Right lobe of liver (tissue), 6 donors: ENCODE data around the gene SLC18A2. TPM values are rescaled to one million over a fixed set of nuclear protein-coding genes. Genes with fewer than 3 reads are reported as not detected.

Experiments
- ATAC-seq, 4 donors: fragments of 200-7000 bp; cut with Tn5 transposase; one replicate each; pipeline ENCODE4 v1.9.1; 2020; ENCODE audit warnings: mild to moderate bottlenecking in 4 of 4, moderate library complexity in 4 of 4
- DNase-seq, 3 donors: peaks; one replicate each; pipeline ENCODE4 v3.0.0-alpha.2; 2020
- H3K27ac ChIP-seq, 3 donors: fragments of 200-600 bp; one replicate each; pipeline ENCODE4 v1.8.0; 2022
- H3K27me3 ChIP-seq, 2 donors: fragments of 200-600 bp; one replicate each; pipeline ENCODE4 v1.8.0; 2022
- H3K36me3 ChIP-seq, 4 donors: fragments of 200-600 bp; sonication (generic) in 1 of 4; one replicate each; pipeline versions ENCODE4 v1.5.1 to v1.8.0; 2017 to 2022; ENCODE audit warnings: control low read depth in 1 of 4
- H3K4me1 ChIP-seq, 4 donors: fragments of 200-600 bp; sonication (generic) in 1 of 4; one replicate each; pipeline versions ENCODE4 v1.5.1 to v1.8.0; 2017 to 2022; ENCODE audit warnings: control low read depth in 1 of 4
- H3K4me3 ChIP-seq, 3 donors: fragments of 200-600 bp; one replicate each; pipeline ENCODE4 v1.8.0; 2022
- H3K9me3 ChIP-seq, 4 donors: fragments of 200-600 bp; sonication (generic) in 1 of 4; one replicate each; pipeline versions ENCODE4 v1.5.1 to v1.8.0; 2017 to 2022; ENCODE audit warnings: control low read depth in 1 of 4
- POLR2A ChIP-seq: fragments of 450-650 bp; IDR thresholded peaks from one replicate; pipeline ENCODE4 v1.6.1; 2017; ENCODE audit warnings: antibody characterized with exemption, mild to moderate bottlenecking
- WGBS: methylation state at CpG from one replicate; pipeline ENCODE4 v1.1.6; 2018; ENCODE audit warnings: low coverage, low lambda C conversion rate; ENCODE audit not compliant: insufficient coverage; ENCODE audit errors: missing lambda C conversion rate; 5-methylcytosine and 5-hydroxymethylcytosine counted together
- intact Hi-C, 2 donors: fragments of 100-400 bp; cut with DNase I; formaldehyde crosslinking; loops; one replicate each; pipeline versions ENCODE4 v1.11.2 to v1.14.1; 2022
- total RNA-seq, 6 experiments: library from RNA; depleted of rRNA in 2 of 6; stranded (reverse); fragments of >200 nt in 2 of 6; fragmentation: NEBNext Ultra II Directional in 3 of 6; extraction: Animal tissue kit (Norgen Biotek cat#: 25700) in 3 of 6; gene quantifications; one replicate each; pipeline versions ENCODE4 v1.1.0 to v1.2.4, GENCODE V29; 2016 to 2023
- TF ChIP-seq, protein P1 (sequence below), 4 donors: fragments of 200-600 bp in 3 of 4; fragments of 450-650 bp in 1 of 4; IDR thresholded peaks; one replicate each; pipeline versions ENCODE4 v1.5.1 to v1.8.0; 2016 to 2022; ENCODE audit warnings: antibody characterized with exemption in 4 of 4, mild to moderate bottlenecking in 2 of 4
- donor health status: DM: no; HTN: yes; CAD: no.
- donor health status: DM: no; HTN: no; CAD: no.
- donor health status: DM: no; HTN: no; CAD: no.
- donor health status: DM: no; HTN: yes; CAD: no.
- donor health status: DM: no; HTN: yes; CAD: no.

SLC18A2 gene
- total RNA-seq, 6 experiments from 2014 or later = 0.04 to 1.1 (median 0.20) TPM

DNA sequence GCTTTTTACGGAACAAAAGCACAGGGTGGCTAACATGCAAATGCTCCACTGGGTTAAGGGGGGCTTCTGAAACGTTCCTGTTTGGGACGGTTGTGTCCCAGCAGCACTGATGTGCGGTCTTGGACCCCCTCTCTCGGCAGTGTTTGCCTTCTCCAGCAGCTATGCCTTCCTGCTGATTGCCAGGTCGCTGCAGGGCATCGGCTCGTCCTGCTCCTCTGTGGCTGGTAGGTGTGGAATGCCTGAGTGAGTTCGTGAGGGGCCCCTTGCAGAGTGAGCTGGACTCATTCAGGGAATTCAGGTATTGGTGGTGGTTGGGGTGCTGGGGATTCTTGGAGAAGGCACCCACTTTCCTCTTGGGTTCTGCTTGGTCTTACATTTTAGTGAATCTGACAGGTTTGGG lies 13.0 kb downstream of the SLC18A2 start:
- no peaks in the 10 kb centered on the region for H3K36me3 ChIP-seq
- no peak for ATAC-seq
- H3K9me3 ChIP-seq = no peaks in the 10 kb centered on the region
- H3K27ac ChIP-seq = no peak overlapping the region
- no peaks in the 10 kb centered on the region for H3K27me3 ChIP-seq
- 60% methylated on average over 1 of the region's 9 CpGs for WGBS
- intact Hi-C loops = no loop called here
- DNase-seq = no peak
- TF ChIP-seq, protein P1, sequence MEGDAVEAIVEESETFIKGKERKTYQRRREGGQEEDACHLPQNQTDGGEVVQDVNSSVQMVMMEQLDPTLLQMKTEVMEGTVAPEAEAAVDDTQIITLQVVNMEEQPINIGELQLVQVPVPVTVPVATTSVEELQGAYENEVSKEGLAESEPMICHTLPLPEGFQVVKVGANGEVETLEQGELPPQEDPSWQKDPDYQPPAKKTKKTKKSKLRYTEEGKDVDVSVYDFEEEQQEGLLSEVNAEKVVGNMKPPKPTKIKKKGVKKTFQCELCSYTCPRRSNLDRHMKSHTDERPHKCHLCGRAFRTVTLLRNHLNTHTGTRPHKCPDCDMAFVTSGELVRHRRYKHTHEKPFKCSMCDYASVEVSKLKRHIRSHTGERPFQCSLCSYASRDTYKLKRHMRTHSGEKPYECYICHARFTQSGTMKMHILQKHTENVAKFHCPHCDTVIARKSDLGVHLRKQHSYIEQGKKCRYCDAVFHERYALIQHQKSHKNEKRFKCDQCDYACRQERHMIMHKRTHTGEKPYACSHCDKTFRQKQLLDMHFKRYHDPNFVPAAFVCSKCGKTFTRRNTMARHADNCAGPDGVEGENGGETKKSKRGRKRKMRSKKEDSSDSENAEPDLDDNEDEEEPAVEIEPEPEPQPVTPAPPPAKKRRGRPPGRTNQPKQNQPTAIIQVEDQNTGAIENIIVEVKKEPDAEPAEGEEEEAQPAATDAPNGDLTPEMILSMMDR (IDR thresholded peaks at IDR 0.05) = no peak
- TF ChIP-seq POLR2A = no peak
- no peak overlapping the region for H3K4me3 ChIP-seq
- no peaks in the 10 kb centered on the region for H3K4me1 ChIP-seq

DNA sequence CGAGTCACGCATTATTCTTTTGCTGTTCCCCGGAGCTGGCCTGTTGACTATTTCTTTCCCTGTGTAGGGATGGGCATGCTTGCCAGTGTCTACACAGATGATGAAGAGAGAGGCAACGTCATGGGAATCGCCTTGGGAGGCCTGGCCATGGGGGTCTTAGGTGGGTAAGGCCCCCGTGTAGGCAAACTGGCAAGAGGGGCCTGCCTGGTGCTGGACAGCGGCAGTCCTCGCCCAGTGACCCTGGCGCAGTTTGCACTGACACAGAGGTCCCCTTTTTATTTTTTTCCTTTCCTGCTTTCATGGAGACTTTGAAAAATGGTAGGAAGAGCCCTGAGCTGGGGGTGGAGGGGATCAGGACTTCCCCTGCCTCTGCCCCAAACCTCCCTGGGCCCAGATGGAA lies 13.4 kb downstream of the SLC18A2 start:
- intact Hi-C loops = no loop called here
- WGBS = 33% methylated on average over 3 of the region's 9 CpGs
- Histone ChIP-seq H3K27me3 (no peaks in the 10 kb centered on the region), H3K4me3 (no peak overlapping the region), H3K9me3 (no peaks in the 10 kb centered on the region), H3K36me3 (no peaks in the 10 kb centered on the region), H3K4me1 (no peaks in the 10 kb centered on the region), H3K27ac (no peak overlapping the region)
- DNase-seq = no peak
- ATAC-seq = no peak
- no peak for TF ChIP-seq POLR2A
- TF ChIP-seq, protein P1 (IDR thresholded peaks at IDR 0.05) = no peak

DNA sequence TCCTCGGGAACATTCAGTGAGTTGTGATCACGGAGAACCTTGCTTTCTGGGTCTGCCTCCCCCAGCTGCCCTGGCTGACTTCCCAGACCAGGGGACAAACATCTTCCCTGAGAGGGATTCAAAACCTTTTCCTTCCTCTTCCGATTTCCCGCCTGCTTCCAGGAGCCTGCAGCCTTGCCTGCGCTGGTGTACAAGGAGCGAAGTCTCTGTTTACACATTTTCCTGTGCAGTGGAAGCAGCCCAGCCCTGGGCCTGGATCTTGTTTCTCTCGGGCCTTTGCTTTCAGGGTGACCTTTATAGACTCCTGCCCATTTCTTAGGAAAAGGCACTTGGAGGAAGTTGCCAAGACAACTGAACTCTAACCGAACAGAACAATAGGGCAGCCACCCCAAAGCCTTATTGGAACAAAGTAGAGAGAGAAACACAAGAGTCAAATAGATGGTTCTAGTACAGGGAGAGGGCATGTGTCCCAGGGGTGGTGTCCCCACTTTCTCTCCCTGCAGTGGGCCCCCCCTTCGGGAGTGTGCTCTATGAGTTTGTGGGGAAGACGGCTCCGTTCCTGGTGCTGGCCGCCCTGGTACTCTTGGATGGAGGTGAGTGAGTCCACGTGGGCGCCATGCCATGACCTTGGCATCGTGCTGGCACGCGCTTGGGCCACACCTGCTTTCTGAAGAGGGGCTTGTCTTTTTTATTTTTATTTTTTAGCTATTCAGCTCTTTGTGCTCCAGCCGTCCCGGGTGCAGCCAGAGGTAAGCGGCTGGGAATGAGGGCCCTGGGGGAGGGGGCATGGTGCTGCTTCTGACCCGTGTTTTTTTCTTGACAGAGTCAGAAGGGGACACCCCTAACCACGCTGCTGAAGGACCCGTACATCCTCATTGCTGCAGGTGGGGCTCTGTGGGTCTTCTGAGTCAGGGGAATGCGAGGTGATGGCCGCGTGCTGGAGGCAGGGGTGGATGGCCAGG lies 14.1 kb downstream of the SLC18A2 start:
- H3K4me3 ChIP-seq = no peak overlapping the region
- TF ChIP-seq, protein P1 (IDR thresholded peaks at IDR 0.05) = no peak
- TF ChIP-seq POLR2A = no peak
- H3K36me3 ChIP-seq = no peaks in the 10 kb centered on the region
- H3K9me3 ChIP-seq = no peaks in the 10 kb centered on the region
- ATAC-seq (no peak), DNase-seq (no peak)
- H3K27me3 ChIP-seq = no peaks in the 10 kb centered on the region
- intact Hi-C loops = no loop called here
- no peaks in the 10 kb centered on the region for H3K4me1 ChIP-seq
- WGBS = 51% methylated on average over 12 of the region's 26 CpGs
- no peak overlapping the region for H3K27ac ChIP-seq

DNA sequence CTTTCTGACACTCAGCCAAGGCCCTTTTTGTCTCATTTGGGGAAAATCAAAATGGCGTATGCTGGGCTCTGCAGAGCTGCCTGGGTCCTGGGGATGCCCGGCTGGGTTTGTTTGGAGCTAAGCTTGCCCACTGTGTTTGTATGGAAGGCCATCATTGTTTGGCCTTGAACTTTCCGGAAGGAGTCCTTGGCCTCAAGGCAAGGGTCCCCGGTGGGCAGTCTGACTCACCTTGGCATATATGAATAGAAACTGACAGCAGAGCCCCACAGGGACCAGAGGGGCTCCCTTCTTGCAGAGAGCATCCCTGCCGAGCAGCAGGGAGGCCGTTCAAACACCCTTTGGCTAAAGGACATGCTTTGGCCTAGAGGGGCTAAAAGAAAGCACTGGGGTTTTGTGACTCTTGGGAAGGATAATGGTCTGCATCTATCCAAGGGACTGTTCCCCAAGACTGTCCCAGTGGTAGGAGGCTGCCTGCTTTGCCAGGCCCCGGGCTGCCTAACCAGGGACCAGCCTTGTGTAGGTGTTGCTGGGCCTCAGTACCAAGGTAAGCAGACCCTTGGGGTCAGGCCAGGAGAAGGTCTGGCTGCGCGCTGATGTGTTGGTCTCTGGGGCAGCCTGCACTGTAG lies 15.0 kb downstream of the SLC18A2 start:
- WGBS = 80% methylated on average over 3 of the region's 9 CpGs

More for the DNA sequence above, 15.0 kb downstream of the SLC18A2 start:
- Histone ChIP-seq H3K27me3 (no peaks in the 10 kb centered on the region), H3K9me3 (no peaks in the 10 kb centered on the region), H3K36me3 (no peaks in the 10 kb centered on the region), H3K27ac (no peak overlapping the region), H3K4me3 (no peak overlapping the region), H3K4me1 (no peaks in the 10 kb centered on the region)
- ATAC-seq (peak in 1 of 4 donors; percentile 19), DNase-seq (no peak)
- TF ChIP-seq POLR2A = no peak
- TF ChIP-seq, protein P1 (IDR thresholded peaks at IDR 0.05) = no peak
- intact Hi-C loops = no loop called here
